GM19468 (cell line): Measurements from ENCODE around the gene OR4F6.

Experiments used
- ATAC-seq: cut with Tn5 transposase; IDR thresholded peaks from one replicate; pipeline ENCODE4 v1.9.1; 2021; ENCODE audit warnings: mild to moderate bottlenecking, moderate library complexity, moderate number of reproducible peaks; ENCODE audit not compliant: unreplicated experiment; ENCODE audit errors: extremely low read depth

Gene OR4F6

GRCh38 chr15:101803676-101804075 lies 367 bp downstream of the OR4F6 start:
- ATAC-seq = no peak

GRCh38 chr15:101804375-101804774 lies 1.1 kb downstream of the OR4F6 start:
- no peak for ATAC-seq

- no peak for ATAC-seq
Observed at GRCh38 chr15:101804941-101805340, 1.6 kb downstream of the OR4F6 start.

GRCh38 chr15:101805605-101806345 lies 2.5 kb downstream of the OR4F6 start:
- no peak for ATAC-seq

- ATAC-seq = no peak
Observed at GRCh38 chr15:101807345-101807945, 4.1 kb downstream of the OR4F6 start.

- no peak for ATAC-seq
Observed at GRCh38 chr15:101808201-101808600, 4.9 kb downstream of the OR4F6 start.

- ATAC-seq = no peak
Observed at GRCh38 chr15:101810456-101810855, 7.1 kb downstream of the OR4F6 start.

GRCh38 chr15:101810876-101811275 lies 7.6 kb downstream of the OR4F6 start:
- no peak for ATAC-seq

GRCh38 chr15:101811902-101812301 lies 8.6 kb downstream of the OR4F6 start, which contains the start of gene OR4F15:
Gene OR4F15, plus strand, starts transcription at chr15:101812202. Its CDS starts 5,985 bp downstream, at chr15:101818187.
- no peak for ATAC-seq

GRCh38 chr15:101813803-101814534 lies 10.7 kb downstream of the OR4F6 start:
- no peak for ATAC-seq

GRCh38 chr15:101820781-101821180 lies 17.5 kb downstream of the OR4F6 start:
- ATAC-seq = no peak

- no peak for ATAC-seq
Observed at GRCh38 chr15:101827257-101827656, 23.9 kb downstream of the OR4F6 start.

GRCh38 chr15:101828774-101829173 lies 25.5 kb downstream of the OR4F6 start:
- ATAC-seq = no peak

- no peak for ATAC-seq
Observed at GRCh38 chr15:101841656-101842055, 38.3 kb downstream of the OR4F6 start.

GRCh38 chr15:101844916-101845315 lies 41.6 kb downstream of the OR4F6 start:
- ATAC-seq = no peak

GRCh38 chr15:101852356-101852755 lies 49.0 kb downstream of the OR4F6 start:
- ATAC-seq = no peak
